ENCODE data around the gene CARD19.

DNA sequence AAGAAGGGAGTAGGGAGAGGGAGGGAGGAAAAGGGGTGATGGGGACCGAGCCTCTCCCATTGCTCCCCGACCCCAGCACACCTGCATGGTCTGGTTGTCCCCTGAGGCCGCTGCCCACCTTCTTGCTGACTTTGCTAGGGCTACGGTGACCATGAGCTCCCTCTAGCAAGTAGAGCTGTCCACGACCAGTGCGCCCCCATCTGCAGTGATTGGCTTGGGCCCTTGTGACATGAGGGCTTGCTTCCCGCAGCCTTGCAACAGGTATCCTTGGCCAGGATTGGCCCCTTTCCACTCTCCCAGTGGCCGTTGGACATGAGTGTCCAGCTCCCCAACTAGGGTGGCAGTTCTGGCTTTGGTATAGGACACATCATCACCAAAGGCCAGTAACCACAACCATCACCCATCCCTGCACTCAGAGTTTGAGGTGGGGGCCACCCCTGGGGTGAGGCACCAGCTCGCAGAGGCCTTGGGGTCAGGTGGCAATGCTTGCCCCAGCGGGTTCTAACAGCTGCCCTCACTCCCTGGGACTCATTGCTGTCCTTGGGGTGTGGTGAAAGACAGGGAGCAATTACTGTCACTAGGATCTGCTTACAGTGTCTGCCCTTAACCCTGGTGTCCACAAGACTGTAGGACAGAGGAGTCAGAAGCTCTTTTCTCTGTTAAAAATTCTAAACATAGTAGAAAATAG lies 55.2 kb downstream of the CARD19 start:
- TF ChIP-seq, protein P1, sequence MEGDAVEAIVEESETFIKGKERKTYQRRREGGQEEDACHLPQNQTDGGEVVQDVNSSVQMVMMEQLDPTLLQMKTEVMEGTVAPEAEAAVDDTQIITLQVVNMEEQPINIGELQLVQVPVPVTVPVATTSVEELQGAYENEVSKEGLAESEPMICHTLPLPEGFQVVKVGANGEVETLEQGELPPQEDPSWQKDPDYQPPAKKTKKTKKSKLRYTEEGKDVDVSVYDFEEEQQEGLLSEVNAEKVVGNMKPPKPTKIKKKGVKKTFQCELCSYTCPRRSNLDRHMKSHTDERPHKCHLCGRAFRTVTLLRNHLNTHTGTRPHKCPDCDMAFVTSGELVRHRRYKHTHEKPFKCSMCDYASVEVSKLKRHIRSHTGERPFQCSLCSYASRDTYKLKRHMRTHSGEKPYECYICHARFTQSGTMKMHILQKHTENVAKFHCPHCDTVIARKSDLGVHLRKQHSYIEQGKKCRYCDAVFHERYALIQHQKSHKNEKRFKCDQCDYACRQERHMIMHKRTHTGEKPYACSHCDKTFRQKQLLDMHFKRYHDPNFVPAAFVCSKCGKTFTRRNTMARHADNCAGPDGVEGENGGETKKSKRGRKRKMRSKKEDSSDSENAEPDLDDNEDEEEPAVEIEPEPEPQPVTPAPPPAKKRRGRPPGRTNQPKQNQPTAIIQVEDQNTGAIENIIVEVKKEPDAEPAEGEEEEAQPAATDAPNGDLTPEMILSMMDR (optimal IDR thresholded peaks at IDR 0.05 in 1 of 3, IDR thresholded peaks at IDR 0.05 in 1 of 3, conservative IDR thresholded peaks at IDR 0.05 in 1 of 3; ENCODE audit: extremely low read depth in 1 of 3, insufficient read depth in 2 of 3, low read length in 3 of 3): no peak
- TF ChIP-seq EZH2 (IDR thresholded peaks at IDR 0.05; ENCODE audit: low read length): no peak
